ENCODE results near the gene ZNF669.
A peak's percentile ranks its signal among the peaks of the same experiment; 100 is the strongest.

ZNF669 gene

DNA sequence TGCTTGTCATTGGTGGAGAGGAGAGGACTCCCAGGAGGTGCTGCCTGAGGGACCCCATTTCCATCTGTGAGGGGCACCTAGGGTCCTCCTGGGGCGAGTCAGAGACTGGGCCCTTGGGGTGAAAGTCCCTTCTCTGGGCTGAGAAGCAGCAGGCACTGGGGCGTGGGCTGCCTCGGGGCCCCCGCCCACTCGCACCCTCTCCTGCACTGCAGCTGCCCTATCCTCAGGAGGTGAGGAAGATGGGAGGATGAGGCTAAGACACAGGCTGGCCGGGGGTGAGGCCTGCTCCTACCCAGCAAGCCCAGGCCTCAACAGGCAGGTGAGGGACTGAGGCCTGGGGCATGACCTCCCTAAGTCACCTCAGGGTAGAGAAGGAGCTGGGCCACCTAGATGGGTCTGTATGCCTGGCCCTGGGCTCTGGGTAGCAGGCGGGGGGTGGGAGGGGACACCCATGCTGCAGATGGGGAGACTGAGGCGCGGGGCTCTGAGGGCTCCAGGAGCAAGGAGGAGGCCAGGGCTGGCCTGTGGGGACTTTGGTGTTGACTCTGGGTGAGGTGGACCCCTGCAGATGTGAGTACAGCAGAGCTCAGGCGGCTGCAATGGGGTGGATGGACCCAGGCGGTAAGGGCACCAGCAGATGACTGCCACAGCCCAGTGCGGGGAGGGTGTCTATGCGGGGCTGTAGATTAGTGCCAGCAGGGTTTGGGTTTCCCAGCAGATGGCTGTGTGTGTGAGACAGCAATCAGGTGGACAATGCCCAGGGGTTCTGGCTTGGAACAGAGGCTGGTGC, 10.4 kb upstream of the ZNF669 start:
- H3K36me3 Mint-ChIP-seq (ENCODE audit: low read depth): peaks cover 11% of the 10 kb centered on the region
- H3K27me3 Mint-ChIP-seq (ENCODE audit: low read depth, poor library complexity): peaks cover 14% of the 10 kb centered on the region
- no peak for DNase-seq
- peaks cover 19% of the 10 kb centered on the region for H3K4me1 Mint-ChIP-seq
- no peak for TF ChIP-seq CTCF (IDR thresholded peaks at IDR 0.05)
- no peak overlapping the region for H3K4me3 Mint-ChIP-seq
- peaks cover 21% of the 10 kb centered on the region for H3K9me3 Mint-ChIP-seq
- no peak overlapping the region for H3K27ac Mint-ChIP-seq

DNA sequence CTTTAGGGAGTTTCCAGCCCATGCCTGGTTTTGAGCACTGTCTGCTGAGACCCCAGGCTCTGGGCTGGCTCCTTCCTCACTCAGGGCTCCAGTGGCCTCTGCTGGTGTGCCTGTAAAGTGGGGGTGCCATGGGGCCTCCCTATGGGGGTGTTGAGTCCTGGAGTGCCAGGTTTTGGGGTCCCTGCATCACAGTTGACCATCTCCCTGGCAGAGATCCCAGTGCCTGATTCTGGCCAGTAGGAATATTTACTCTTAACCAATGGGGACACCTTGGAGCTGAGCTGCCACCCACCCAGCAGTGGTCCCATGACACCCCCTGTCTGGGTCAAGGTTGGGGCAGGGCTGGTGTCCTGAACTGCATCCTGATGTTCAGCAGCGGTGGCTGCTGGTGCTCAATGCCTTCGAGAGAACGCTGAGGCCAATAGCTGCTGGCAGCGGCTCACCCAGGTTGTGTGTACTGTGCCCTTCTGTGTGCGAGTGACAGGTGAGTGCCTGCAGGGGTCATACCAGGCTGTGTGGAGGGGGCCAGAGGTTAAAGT, 9.6 kb upstream of the ZNF669 start:
- Mint-ChIP-seq H3K4me3 (peak overlapping the region; percentile 70), H3K9me3 (peaks cover 25% of the 10 kb centered on the region), H3K36me3 (ENCODE audit: low read depth) (peaks cover 19% of the 10 kb centered on the region), H3K27me3 (ENCODE audit: low read depth, poor library complexity) (peaks cover 14% of the 10 kb centered on the region), H3K4me1 (peaks cover 20% of the 10 kb centered on the region), H3K27ac (no peak overlapping the region)
- no peak for DNase-seq
- TF ChIP-seq CTCF (IDR thresholded peaks at IDR 0.05): no peak

DNA sequence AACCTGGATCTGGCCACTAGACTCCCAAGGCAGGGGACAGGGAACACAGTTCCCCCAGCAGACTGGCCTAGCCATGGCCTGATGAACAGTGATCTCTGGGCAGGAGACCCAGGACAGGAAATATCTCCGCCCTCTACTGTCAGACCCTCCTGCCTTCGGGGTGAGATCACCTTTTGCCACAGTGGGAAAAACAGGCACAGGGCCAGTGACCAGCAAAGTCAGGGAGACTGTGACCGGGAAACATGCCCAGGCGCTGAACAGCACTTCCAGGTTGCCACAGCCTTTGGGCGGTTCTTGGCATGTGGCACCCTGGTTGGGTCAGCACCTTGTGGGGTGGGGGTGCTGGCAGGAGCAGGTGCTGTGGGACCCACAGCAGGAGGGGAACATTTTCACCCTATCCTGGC, 8.9 kb upstream of the ZNF669 start:
- no peak overlapping the region for H3K27ac Mint-ChIP-seq
- H3K27me3 Mint-ChIP-seq (ENCODE audit: low read depth, poor library complexity): peaks cover 14% of the 10 kb centered on the region
- no peak for DNase-seq
- TF ChIP-seq CTCF (IDR thresholded peaks at IDR 0.05): no peak
- H3K36me3 Mint-ChIP-seq (ENCODE audit: low read depth): peaks cover 26% of the 10 kb centered on the region
- H3K4me1 Mint-ChIP-seq: peaks cover 20% of the 10 kb centered on the region
- peak overlapping the region; percentile 70 for H3K4me3 Mint-ChIP-seq
- peaks cover 32% of the 10 kb centered on the region for H3K9me3 Mint-ChIP-seq

- Mint-ChIP-seq H3K36me3 (ENCODE audit: low read depth) (peaks cover 32% of the 10 kb centered on the region), H3K27me3 (ENCODE audit: low read depth, poor library complexity) (peaks cover 14% of the 10 kb centered on the region), H3K9me3 (peaks cover 39% of the 10 kb centered on the region), H3K4me3 (peak overlapping the region; percentile 70), H3K4me1 (peaks cover 20% of the 10 kb centered on the region), H3K27ac (no peak overlapping the region)
- TF ChIP-seq CTCF (IDR thresholded peaks at IDR 0.05): no peak
- DNase-seq: no peak
These were observed 8.3 kb upstream of the ZNF669 start for GRCh38 chr1:247112479-247112781.

- Mint-ChIP-seq H3K4me3 (peak overlapping the region; percentile 83), H3K36me3 (ENCODE audit: low read depth) (peaks cover 37% of the 10 kb centered on the region), H3K27ac (no peak overlapping the region), H3K9me3 (peaks cover 44% of the 10 kb centered on the region), H3K27me3 (ENCODE audit: low read depth, poor library complexity) (peaks cover 14% of the 10 kb centered on the region), H3K4me1 (peaks cover 20% of the 10 kb centered on the region)
- DNase-seq: peak; percentile 76
- no peak for TF ChIP-seq CTCF (IDR thresholded peaks at IDR 0.05)
These were observed 7.7 kb upstream of the ZNF669 start for GRCh38 chr1:247111700-247112478.

Data from nephron progenitor cell (in vitro differentiated cells).